ENCODE measurements around the gene SEMA3F. TPM values are rescaled to one million over a fixed set of nuclear protein-coding genes. Genes with fewer than 3 reads are reported as not detected.

The SEMA3F gene
- total and polyA plus RNA-seq, 2 donors (not counting 3 experiments of a cell fraction or from before 2014, with no cell fraction given): 65.8 to 99.1 TPM

DNA sequence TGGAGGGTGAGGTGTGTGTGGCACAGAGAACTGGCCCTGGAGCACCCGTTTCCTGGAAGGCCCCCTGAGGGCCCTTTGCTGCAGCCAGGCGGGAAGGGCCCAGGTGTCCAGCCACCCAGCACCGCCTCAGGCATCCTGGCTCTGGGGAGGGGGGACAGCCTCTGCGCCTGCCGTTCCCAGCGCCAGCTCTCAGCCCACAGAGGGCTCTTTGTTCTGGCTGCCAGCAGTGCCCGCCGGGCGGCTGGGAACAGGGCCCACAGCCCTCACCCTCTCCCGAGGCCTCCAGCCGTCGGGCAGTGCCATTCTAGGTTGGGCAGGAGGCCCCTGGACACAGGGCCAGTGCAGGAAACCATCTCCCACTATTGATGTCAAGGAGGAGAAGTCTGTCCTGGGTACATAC lies 58.2 kb downstream of the SEMA3F start:
- H3K9me1 ChIP-seq (replicated peaks; ENCODE audit: control insufficient read depth, extremely low read depth, insufficient read depth, low read length): no peaks in the 10 kb centered on the region
- no peak overlapping the region for H3K4me2 ChIP-seq (ENCODE audit: insufficient read depth, low read length)
- ChIA-PET POLR2A (interaction anchor here (0.6 kb wide), 1 partner anchor 67 kb away, joined by 7 read pairs; no protein-coding TSS in a partner anchor), CTCF (no interaction called here)
- dilution Hi-C loops (cut with MboI; ENCODE audit: extremely low pct_ligation_motif_present, low sequenced_read_pairs) (no loop called here), intact Hi-C loops (cut with micrococcal nuclease) (no loop called here)
- no peaks in the 10 kb centered on the region for H3K4me1 ChIP-seq (ENCODE audit: control insufficient read depth, extremely low read depth, insufficient read depth, low read length)
- DNase-seq (ENCODE audit: low read depth, low spot score): no peak
- H3K27ac ChIP-seq (ENCODE audit: insufficient read depth, low read depth, low read length): no peak overlapping the region
- no peaks in the 10 kb centered on the region for H4K20me1 ChIP-seq (replicated peaks; ENCODE audit: control insufficient read depth, extremely low read depth, insufficient read depth, low read length)
- TF ChIP-seq, protein P1, sequence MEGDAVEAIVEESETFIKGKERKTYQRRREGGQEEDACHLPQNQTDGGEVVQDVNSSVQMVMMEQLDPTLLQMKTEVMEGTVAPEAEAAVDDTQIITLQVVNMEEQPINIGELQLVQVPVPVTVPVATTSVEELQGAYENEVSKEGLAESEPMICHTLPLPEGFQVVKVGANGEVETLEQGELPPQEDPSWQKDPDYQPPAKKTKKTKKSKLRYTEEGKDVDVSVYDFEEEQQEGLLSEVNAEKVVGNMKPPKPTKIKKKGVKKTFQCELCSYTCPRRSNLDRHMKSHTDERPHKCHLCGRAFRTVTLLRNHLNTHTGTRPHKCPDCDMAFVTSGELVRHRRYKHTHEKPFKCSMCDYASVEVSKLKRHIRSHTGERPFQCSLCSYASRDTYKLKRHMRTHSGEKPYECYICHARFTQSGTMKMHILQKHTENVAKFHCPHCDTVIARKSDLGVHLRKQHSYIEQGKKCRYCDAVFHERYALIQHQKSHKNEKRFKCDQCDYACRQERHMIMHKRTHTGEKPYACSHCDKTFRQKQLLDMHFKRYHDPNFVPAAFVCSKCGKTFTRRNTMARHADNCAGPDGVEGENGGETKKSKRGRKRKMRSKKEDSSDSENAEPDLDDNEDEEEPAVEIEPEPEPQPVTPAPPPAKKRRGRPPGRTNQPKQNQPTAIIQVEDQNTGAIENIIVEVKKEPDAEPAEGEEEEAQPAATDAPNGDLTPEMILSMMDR (IDR thresholded peaks at IDR 0.05; ENCODE audit: extremely low read depth in 1 of 2, insufficient read depth in 1 of 2, low read depth in 1 of 2, low read length in 2 of 2): no peak
- TF ChIP-seq, protein P2, sequence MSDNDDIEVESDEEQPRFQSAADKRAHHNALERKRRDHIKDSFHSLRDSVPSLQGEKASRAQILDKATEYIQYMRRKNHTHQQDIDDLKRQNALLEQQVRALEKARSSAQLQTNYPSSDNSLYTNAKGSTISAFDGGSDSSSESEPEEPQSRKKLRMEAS (IDR thresholded peaks at IDR 0.05; ENCODE audit: insufficient read depth, insufficient read length): no peak
- TF ChIP-seq POLR2AphosphoS5 (IDR thresholded peaks at IDR 0.05; ENCODE audit: insufficient read depth, low read depth, low read length) (no peak), JUN (IDR thresholded peaks at IDR 0.05; ENCODE audit: borderline replicate concordance, insufficient read depth, insufficient read length, low read depth) (no peak), POLR2A (IDR thresholded peaks at IDR 0.05; ENCODE audit: low read depth, low read length) (no peak), EZH2 (IDR thresholded peaks at IDR 0.05; ENCODE audit: borderline replicate concordance, low read depth, low read length, severe bottlenecking) (no peak), MYC (IDR thresholded peaks at IDR 0.05; ENCODE audit: low read depth, low read length) (no peak), GATA2 (IDR thresholded peaks at IDR 0.05; ENCODE audit: insufficient read depth, insufficient read length, low read depth, low read length) (no peak), FOS (IDR thresholded peaks at IDR 0.05; ENCODE audit: borderline replicate concordance, insufficient read depth, low read length) (no peak)
- no peak overlapping the region for H3K9ac ChIP-seq (replicated peaks; ENCODE audit: extremely low read depth, insufficient read depth, low read length)
- no peak overlapping the region for H2AFZ ChIP-seq (ENCODE audit: low read depth, low read length)
- H3K27me3 ChIP-seq (ENCODE audit: control insufficient read depth in 2 of 2, insufficient read depth in 2 of 2, low read length in 2 of 2): no peaks in the 10 kb centered on the region
- no peak overlapping the region for H3K4me3 ChIP-seq (replicated peaks in 1 of 3; ENCODE audit: insufficient read depth in 1 of 3, low read depth in 1 of 3, low read length in 3 of 3)
- no peaks in the 10 kb centered on the region for H3K36me3 ChIP-seq (ENCODE audit: control insufficient read depth in 2 of 2, extremely low read depth in 1 of 2, insufficient read depth in 2 of 2, low read length in 2 of 2)
- FAIRE-seq: no peak
- H3K79me2 ChIP-seq (ENCODE audit: control insufficient read depth, insufficient read depth, low read length): no peaks in the 10 kb centered on the region
- no TSS peak for BruUV-seq (replicated peaks)
- no peaks in the 10 kb centered on the region for H3K9me3 ChIP-seq (replicated peaks; ENCODE audit: control insufficient read depth, insufficient read depth, low read length)

Measured in endothelial cell of umbilical vein (primary cell).